ENCODE data around the gene MOB3B.

DNA sequence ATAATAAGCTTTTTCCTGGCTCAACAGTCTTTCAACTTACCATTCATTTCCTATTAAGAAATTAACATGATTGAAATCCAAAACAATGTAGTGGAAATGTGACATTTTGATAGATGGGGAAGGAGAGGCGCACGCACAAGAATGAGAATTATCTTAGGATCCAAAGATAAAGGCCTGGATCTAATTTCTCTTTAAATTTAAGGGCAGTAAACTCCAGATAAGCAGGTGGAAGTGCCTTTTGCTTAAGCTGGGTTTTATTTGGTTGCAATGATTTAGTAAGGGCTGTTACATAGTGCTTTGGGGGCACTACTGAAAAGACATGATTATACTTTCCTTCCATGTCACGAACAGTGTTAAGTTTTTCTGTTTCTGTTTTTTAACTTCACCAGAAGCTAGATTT is 250.0 kb downstream of the MOB3B start:
- TF ChIP-seq, protein P1, sequence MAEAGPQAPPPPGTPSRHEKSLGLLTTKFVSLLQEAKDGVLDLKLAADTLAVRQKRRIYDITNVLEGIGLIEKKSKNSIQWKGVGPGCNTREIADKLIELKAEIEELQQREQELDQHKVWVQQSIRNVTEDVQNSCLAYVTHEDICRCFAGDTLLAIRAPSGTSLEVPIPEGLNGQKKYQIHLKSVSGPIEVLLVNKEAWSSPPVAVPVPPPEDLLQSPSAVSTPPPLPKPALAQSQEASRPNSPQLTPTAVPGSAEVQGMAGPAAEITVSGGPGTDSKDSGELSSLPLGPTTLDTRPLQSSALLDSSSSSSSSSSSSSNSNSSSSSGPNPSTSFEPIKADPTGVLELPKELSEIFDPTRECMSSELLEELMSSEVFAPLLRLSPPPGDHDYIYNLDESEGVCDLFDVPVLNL (IDR thresholded peaks at IDR 0.05; ENCODE audit: low read depth, low read length), result no peak
- TF ChIP-seq, protein P2, sequence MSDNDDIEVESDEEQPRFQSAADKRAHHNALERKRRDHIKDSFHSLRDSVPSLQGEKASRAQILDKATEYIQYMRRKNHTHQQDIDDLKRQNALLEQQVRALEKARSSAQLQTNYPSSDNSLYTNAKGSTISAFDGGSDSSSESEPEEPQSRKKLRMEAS (IDR thresholded peaks at IDR 0.05; ENCODE audit: low read depth, low read length), result no peak
- TF ChIP-seq FOXK2 (IDR thresholded peaks at IDR 0.05) (no peak), EP300 (IDR thresholded peaks at IDR 0.05; ENCODE audit: borderline replicate concordance in 1 of 2, control insufficient read depth in 1 of 2, low read depth in 2 of 2, low read length in 2 of 2) (no peak), NFIC (IDR thresholded peaks at IDR 0.05; ENCODE audit: low read depth, low read length) (no peak), IRF4 (IDR thresholded peaks at IDR 0.05; ENCODE audit: low read depth, low read length) (no peak), JUNB (IDR thresholded peaks at IDR 0.05) (no peak), EZH2 (IDR thresholded peaks at IDR 0.05; ENCODE audit: borderline replicate concordance, control insufficient read depth, low read depth, low read length) (no peak), SRF (IDR thresholded peaks at IDR 0.05; ENCODE audit: low read depth in 2 of 2, low read length in 2 of 2) (no peak), POLR2A (IDR thresholded peaks at IDR 0.05; ENCODE audit: low read depth, low read length) (no peak)
- TF ChIP-seq, protein P3, sequence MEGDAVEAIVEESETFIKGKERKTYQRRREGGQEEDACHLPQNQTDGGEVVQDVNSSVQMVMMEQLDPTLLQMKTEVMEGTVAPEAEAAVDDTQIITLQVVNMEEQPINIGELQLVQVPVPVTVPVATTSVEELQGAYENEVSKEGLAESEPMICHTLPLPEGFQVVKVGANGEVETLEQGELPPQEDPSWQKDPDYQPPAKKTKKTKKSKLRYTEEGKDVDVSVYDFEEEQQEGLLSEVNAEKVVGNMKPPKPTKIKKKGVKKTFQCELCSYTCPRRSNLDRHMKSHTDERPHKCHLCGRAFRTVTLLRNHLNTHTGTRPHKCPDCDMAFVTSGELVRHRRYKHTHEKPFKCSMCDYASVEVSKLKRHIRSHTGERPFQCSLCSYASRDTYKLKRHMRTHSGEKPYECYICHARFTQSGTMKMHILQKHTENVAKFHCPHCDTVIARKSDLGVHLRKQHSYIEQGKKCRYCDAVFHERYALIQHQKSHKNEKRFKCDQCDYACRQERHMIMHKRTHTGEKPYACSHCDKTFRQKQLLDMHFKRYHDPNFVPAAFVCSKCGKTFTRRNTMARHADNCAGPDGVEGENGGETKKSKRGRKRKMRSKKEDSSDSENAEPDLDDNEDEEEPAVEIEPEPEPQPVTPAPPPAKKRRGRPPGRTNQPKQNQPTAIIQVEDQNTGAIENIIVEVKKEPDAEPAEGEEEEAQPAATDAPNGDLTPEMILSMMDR (IDR thresholded peaks at IDR 0.05 in 2 of 3, conservative IDR thresholded peaks at IDR 0.05 in 1 of 3; ENCODE audit: control insufficient read depth in 2 of 3, extremely low read depth in 1 of 3, insufficient read depth in 1 of 3, low read depth in 3 of 3, low read length in 3 of 3), result no peak

All from GM12878 (cell line).